ENCODE results near the gene GPATCH11. TPM values are rescaled to one million over a fixed set of nuclear protein-coding genes. Genes with fewer than 3 reads are reported as not detected.

The GPATCH11 gene
- total RNA-seq, 1 donor, result 8.5 TPM

DNA sequence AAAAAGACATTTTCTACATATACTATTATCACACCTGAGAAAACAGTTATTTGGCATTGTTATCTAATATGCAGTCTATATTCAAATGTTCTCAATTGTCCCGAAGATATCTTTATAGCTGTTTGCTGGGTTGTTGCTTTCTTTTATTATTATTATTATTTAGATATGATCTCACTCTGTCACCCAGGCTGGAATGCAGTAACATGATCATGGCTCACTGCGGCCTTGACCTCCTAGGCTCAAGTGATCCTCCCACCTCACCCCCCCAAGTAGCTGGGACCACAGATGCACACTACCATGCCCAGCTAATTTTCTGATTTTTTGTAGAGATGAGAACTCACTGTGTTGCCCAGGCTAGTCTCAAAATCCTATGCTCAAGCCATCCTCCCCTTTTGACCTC lies 19.9 kb downstream of the GPATCH11 start:
- TF ChIP-seq, protein P1, sequence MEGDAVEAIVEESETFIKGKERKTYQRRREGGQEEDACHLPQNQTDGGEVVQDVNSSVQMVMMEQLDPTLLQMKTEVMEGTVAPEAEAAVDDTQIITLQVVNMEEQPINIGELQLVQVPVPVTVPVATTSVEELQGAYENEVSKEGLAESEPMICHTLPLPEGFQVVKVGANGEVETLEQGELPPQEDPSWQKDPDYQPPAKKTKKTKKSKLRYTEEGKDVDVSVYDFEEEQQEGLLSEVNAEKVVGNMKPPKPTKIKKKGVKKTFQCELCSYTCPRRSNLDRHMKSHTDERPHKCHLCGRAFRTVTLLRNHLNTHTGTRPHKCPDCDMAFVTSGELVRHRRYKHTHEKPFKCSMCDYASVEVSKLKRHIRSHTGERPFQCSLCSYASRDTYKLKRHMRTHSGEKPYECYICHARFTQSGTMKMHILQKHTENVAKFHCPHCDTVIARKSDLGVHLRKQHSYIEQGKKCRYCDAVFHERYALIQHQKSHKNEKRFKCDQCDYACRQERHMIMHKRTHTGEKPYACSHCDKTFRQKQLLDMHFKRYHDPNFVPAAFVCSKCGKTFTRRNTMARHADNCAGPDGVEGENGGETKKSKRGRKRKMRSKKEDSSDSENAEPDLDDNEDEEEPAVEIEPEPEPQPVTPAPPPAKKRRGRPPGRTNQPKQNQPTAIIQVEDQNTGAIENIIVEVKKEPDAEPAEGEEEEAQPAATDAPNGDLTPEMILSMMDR (IDR thresholded peaks at IDR 0.05; ENCODE audit: insufficient read depth, low read length), result no peak
- H3K4me3 ChIP-seq (ENCODE audit: low read depth, low read length), result no peak overlapping the region
- no peak for DNase-seq (ENCODE audit: low read depth)

DNA sequence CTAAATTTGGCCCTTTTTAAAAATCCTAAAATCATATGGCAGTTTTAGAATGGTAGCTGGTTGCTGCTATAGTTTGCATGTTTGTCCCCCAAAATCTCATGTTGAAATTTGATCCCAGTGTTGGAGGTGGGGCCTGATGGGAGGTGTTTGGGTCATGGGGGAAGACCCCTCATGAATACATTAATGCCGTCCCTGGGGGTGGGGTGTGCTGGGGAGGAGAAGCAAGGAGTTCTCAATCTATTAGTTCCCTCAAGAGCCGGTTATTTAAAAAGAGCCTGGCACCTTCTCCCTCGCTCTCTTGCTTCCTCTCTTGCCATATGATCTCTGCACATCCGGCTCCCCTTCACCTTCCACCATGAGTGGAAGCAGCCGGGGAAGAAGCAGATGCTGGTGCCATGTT lies 20.8 kb downstream of the GPATCH11 start:
- no peak for DNase-seq (ENCODE audit: low read depth)
- H3K4me3 ChIP-seq (ENCODE audit: low read depth, low read length), result no peak overlapping the region
- TF ChIP-seq, protein P1 (IDR thresholded peaks at IDR 0.05; ENCODE audit: insufficient read depth, low read length), result no peak

DNA sequence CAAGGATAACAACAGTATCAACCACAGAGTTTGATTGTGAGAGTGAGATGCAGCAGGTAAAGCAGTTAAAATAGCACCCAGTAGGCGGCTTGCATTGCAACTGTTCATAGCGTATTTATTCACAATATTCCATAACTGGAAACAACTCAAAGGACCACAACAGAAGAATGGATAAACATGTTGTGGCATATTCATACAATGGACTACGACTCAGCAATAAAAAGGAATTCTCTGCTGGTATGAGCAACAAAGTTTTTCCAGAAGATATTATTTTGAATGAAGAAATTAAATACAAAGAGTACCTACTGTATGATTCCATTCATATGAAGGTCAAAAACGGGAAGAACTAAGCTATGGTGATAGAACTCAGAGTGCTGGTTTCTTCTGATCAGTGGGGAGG lies 25.2 kb downstream of the GPATCH11 start:
- TF ChIP-seq, protein P1 (IDR thresholded peaks at IDR 0.05; ENCODE audit: insufficient read depth, low read length), result no peak
- no peak overlapping the region for H3K4me3 ChIP-seq (ENCODE audit: low read depth, low read length)
- no peak for DNase-seq (ENCODE audit: low read depth)

DNA sequence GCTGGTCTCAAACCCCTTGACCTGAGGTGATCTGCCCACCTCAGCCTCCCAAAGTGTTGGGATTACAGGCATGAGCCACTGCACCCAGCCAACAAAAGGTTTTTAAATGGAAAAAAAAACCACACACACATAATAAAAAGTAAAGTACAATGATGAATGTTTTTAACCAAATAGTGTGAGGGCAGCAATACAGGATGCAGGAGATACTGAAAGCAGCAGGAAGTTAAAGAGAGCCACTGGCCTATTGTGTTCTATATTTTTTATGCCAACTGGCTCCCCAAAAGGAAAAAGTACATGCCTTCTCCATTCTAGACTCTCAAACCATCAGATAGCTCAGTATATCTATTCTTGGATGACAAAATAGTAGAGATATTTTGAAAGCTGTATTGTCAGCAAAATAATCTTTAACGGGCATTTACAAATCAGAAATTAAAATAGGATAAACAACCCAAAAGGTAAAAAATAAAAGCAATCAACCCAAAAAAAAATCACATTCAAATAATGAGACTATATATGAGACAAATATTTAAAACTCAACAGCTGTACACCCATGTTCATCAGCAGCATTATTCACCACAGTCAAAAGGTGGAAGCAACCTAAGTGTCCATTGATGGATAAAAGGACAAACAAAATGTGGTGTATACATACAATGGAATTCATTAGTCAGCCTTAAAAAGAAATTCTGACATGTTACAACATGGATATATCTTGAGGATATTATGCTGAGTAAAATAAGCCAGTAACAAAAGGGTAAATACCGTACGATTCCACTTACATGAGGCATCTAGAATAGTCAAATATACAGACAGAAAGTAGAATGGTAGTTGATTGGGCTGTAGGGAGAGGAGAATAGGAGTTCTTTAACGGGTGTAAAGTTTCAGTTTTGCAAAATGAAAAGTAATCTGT lies 26.2 kb downstream of the GPATCH11 start:
- TF ChIP-seq, protein P1 (IDR thresholded peaks at IDR 0.05; ENCODE audit: insufficient read depth, low read length), result no peak
- no peak for DNase-seq (ENCODE audit: low read depth)
- no peak overlapping the region for H3K4me3 ChIP-seq (ENCODE audit: low read depth, low read length)

DNA sequence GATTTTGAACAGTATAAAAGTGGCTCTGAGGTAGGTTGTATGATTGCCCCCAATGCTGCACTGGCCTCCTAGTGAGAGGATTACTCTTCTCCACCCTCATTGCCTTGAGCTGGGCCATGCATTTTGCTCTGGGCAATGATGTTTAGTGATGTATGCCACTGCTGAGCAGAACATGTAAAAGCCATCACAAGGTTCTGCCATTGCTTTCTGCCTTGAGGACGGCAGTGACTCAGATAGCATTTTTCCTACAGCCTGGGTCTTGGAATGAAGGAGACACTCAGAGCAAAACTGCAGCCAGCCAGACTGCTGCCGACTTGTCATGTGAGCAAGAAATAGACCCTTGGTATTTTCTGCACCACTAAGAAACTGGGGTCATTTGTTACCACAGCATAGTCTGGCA lies 27.6 kb downstream of the GPATCH11 start:
- no peak for DNase-seq (ENCODE audit: low read depth)
- H3K4me3 ChIP-seq (ENCODE audit: low read depth, low read length), result no peak overlapping the region
- TF ChIP-seq, protein P1 (IDR thresholded peaks at IDR 0.05; ENCODE audit: insufficient read depth, low read length), result no peak

DNA sequence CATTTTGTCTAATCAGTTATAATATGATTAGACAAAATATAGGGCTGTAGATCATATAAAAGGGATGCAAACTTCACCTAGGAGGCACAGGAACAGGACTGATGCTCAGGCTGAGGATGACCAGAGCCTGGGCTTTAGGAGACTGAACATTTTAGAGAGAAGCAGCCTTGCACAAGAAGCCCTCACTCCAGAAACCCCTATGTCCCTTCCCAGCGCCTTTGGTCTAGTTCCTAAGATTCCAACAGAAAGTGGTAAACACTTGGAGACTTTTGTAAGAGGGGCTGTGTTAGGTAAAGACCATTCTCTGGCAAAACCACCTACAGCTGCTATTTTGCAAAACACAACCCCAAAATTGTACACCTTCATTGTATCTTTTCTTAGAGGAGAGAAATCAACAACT lies 33.2 kb downstream of the GPATCH11 start:
- TF ChIP-seq, protein P1 (IDR thresholded peaks at IDR 0.05; ENCODE audit: insufficient read depth, low read length), result no peak
- no peak overlapping the region for H3K4me3 ChIP-seq (ENCODE audit: low read depth, low read length)
- no peak for DNase-seq (ENCODE audit: low read depth)

All from fibroblast of the aortic adventitia (primary cell).